ENCODE results near the gene CCDC78. TPM values are rescaled to one million over a fixed set of nuclear protein-coding genes. Genes with fewer than 3 reads are reported as not detected.
A peak's percentile ranks its signal among the peaks of the same experiment; 100 is the strongest.

The CCDC78 gene
- total RNA-seq, 1 experiment from 2014 or later, result 20.2 TPM

GRCh38 chr16:766820-767640, 40.8 kb upstream of the CCDC78 start (continued):
- TF ChIP-seq E2F4 (CRISPR knock-in tag; IDR thresholded peaks at IDR 0.05; ENCODE audit: borderline replicate concordance, low read depth) (no peak), ERG (CRISPR knock-in tag; IDR thresholded peaks at IDR 0.05) (no peak), CBFB (CRISPR knock-in tag; IDR thresholded peaks at IDR 0.05; ENCODE audit: low read depth) (no peak), FOXJ3 (CRISPR knock-in tag; IDR thresholded peaks at IDR 0.05; ENCODE audit: borderline replicate concordance) (no peak)

GRCh38 chr16:766008-766819, 40.0 kb upstream of the CCDC78 start:
- ChIA-PET POLR2A (no interaction called here), CTCF (interaction anchor here (1.4 kb wide), 1 partner anchor 23 kb away, joined by 4 read pairs; no protein-coding TSS in a partner anchor)
- no peaks in the 10 kb centered on the region for H3K9me3 Mint-ChIP-seq
- H3K4me3 Mint-ChIP-seq, result no peak overlapping the region
- H3K27ac Mint-ChIP-seq, result peak overlapping the region; percentile 32
- TF ChIP-seq TEAD1 (CRISPR knock-in tag; IDR thresholded peaks at IDR 0.05), result no peak
- no peak for TF ChIP-seq ZNF416 (CRISPR knock-in tag; IDR thresholded peaks at IDR 0.05)
- no peak for TF ChIP-seq SP1 (CRISPR knock-in tag; conservative IDR thresholded peaks at IDR 0.05)
- TF ChIP-seq ZNF263 (CRISPR knock-in tag; IDR thresholded peaks at IDR 0.05; ENCODE audit: low read depth), result no peak
- no peak for TF ChIP-seq TCF7 (CRISPR knock-in tag; IDR thresholded peaks at IDR 0.05; ENCODE audit: low read depth)
- TF ChIP-seq TEAD4 (CRISPR knock-in tag; IDR thresholded peaks at IDR 0.05), result no peak
- TF ChIP-seq NR3C1 (CRISPR knock-in tag; conservative IDR thresholded peaks at IDR 0.05; ENCODE audit: low read depth), result no peak
- no peak for TF ChIP-seq ZNF425 (CRISPR knock-in tag; conservative IDR thresholded peaks at IDR 0.05)
- TF ChIP-seq CBFB (CRISPR knock-in tag; IDR thresholded peaks at IDR 0.05; ENCODE audit: low read depth), result no peak
- TF ChIP-seq ZNF138 (CRISPR knock-in tag; conservative IDR thresholded peaks at IDR 0.05), result no peak
- no peak for TF ChIP-seq GRHL2 (CRISPR knock-in tag; IDR thresholded peaks at IDR 0.05; ENCODE audit: insufficient replicate concordance, severe bottlenecking)
- no peak for TF ChIP-seq MYBL2 (CRISPR knock-in tag; IDR thresholded peaks at IDR 0.05)
- TF ChIP-seq JUN (CRISPR knock-in tag; IDR thresholded peaks at IDR 0.05), result no peak
- TF ChIP-seq NFYB (CRISPR knock-in tag; conservative IDR thresholded peaks at IDR 0.05; ENCODE audit: low read depth), result no peak
- no peak for TF ChIP-seq ESRRA (CRISPR knock-in tag; IDR thresholded peaks at IDR 0.05; ENCODE audit: borderline replicate concordance)
- no peak for TF ChIP-seq CTCF (IDR thresholded peaks at IDR 0.05)
- H3K4me1 Mint-ChIP-seq, result no peaks in the 10 kb centered on the region
- H3K36me3 Mint-ChIP-seq, result no peaks in the 10 kb centered on the region
- no peaks in the 10 kb centered on the region for H3K27me3 Mint-ChIP-seq (ENCODE audit: low read depth)
- ATAC-seq, result no peak
- no peak for DNase-seq (ENCODE audit: low spot score)

All from WTC11 (cell line).